Gastrocnemius medialis (tissue), 4 donors: ENCODE measurements around the gene THAP12. TPM values are rescaled to one million over a fixed set of nuclear protein-coding genes. Genes with fewer than 3 reads are reported as not detected.
"Not testable (repeated sequence)": the region's sequence is repeated elsewhere in the genome, so short reads cannot be mapped to it uniquely, and the experiment has no call there.

ENCODE experiments used
- ATAC-seq, 2 donors: fragments of 150-250 bp; one replicate each; pipeline ENCODE4 v1.9.1; 2016
- DNase-seq, 2 donors: peaks; one replicate each; pipeline ENCODE4 v3.0.0-alpha.2; 2019
- H3K27ac ChIP-seq, 4 donors: fragments of 200-600 bp; sonication (generic); 1 replicate in 1 of 4; 2 replicates in 3 of 4; pipeline ENCODE4 v1.5.1; 2016 to 2018; ENCODE audit warnings: mild to moderate bottlenecking in 2 of 4, moderate library complexity in 1 of 4
- H3K27me3 ChIP-seq, 3 donors: fragments of 200-600 bp; sonication (generic) in 2 of 3; 1 replicate in 1 of 3; 2 replicates in 2 of 3; pipeline versions ENCODE4 v1.5.1 to v1.6.0; 2016 to 2019; ENCODE audit warnings: mild to moderate bottlenecking in 1 of 3, moderate library complexity in 1 of 3
- H3K36me3 ChIP-seq, 2 donors: fragments of 200-600 bp; sonication (generic) in 1 of 2; one replicate each; pipeline ENCODE4 v1.5.1; 2017 to 2018
- H3K4me1 ChIP-seq, 2 donors: fragments of 200-600 bp; sonication (generic) in 1 of 2; one replicate each; pipeline ENCODE4 v1.5.1; 2016 to 2017; ENCODE audit warnings: mild to moderate bottlenecking in 2 of 2
- H3K4me3 ChIP-seq, 4 donors: fragments of 200-600 bp; sonication (generic) in 3 of 4; 1 replicate in 1 of 4; 2 replicates in 3 of 4; pipeline ENCODE4 v1.5.1; 2016 to 2019; ENCODE audit warnings: mild to moderate bottlenecking in 2 of 4
- H3K9me3 ChIP-seq, 3 donors: fragments of 200-600 bp; sonication (generic) in 2 of 3; 1 replicate in 1 of 3; 2 replicates in 2 of 3; pipeline ENCODE4 v1.5.1; 2016 to 2019
- POLR2A ChIP-seq, 2 donors: fragments of 450-650 bp; IDR thresholded peaks; one replicate each; pipeline ENCODE4 v1.6.1; 2017; ENCODE audit warnings: antibody characterized with exemption in 2 of 2, mild to moderate bottlenecking in 2 of 2, moderate library complexity in 2 of 2
- in situ Hi-C, 4 donors: fragments of 200-750 bp; cut with MboI; loops; one replicate each; pipeline versions ENCODE4 v1.15.0 to v1.8.0; 2017; ENCODE audit warnings: low sequenced_read_pairs in 4 of 4
- intact Hi-C: fragments of 100-400 bp; cut with DNase I; formaldehyde crosslinking; loops from one replicate; pipeline ENCODE4 v1.15.1; 2023; ENCODE audit warnings: low total_unique reads
- total RNA-seq, 4 donors: library from RNA; depleted of rRNA; stranded (reverse); fragments of >200 nt; gene quantifications; one replicate each; pipeline versions ENCODE4 v1.1.0 to v1.2.3, GENCODE V29; 2016
- TF ChIP-seq, protein P1 (sequence below), 5 experiments: fragments of 450-650 bp in 3 of 5; fragments of 200-600 bp in 2 of 5; sonication (generic) in 2 of 5; IDR thresholded peaks in 4 of 5; conservative IDR thresholded peaks in 1 of 5; 1 replicate in 4 of 5; 2 replicates in 1 of 5; pipeline ENCODE4 v1.5.1; 2016 to 2019; ENCODE audit warnings: antibody characterized with exemption in 5 of 5, mild to moderate bottlenecking in 3 of 5, moderate library complexity in 3 of 5

The THAP12 gene
- total RNA-seq, 4 donors from 2014 or later, result 24.5 to 35.3 (median 30.2) TPM

- intact Hi-C loops, result no loop called here
- ATAC-seq (no peak), DNase-seq (no peak)
- Histone ChIP-seq H3K27ac (no peak overlapping the region), H3K27me3 (no peaks in the 10 kb centered on the region), H3K4me1 (no peaks in the 10 kb centered on the region), H3K9me3 (no peaks in the 10 kb centered on the region), H3K36me3 (no peaks in the 10 kb centered on the region), H3K4me3 (no peak overlapping the region)
- in situ Hi-C loops, result no loop called here
- TF ChIP-seq, protein P1, sequence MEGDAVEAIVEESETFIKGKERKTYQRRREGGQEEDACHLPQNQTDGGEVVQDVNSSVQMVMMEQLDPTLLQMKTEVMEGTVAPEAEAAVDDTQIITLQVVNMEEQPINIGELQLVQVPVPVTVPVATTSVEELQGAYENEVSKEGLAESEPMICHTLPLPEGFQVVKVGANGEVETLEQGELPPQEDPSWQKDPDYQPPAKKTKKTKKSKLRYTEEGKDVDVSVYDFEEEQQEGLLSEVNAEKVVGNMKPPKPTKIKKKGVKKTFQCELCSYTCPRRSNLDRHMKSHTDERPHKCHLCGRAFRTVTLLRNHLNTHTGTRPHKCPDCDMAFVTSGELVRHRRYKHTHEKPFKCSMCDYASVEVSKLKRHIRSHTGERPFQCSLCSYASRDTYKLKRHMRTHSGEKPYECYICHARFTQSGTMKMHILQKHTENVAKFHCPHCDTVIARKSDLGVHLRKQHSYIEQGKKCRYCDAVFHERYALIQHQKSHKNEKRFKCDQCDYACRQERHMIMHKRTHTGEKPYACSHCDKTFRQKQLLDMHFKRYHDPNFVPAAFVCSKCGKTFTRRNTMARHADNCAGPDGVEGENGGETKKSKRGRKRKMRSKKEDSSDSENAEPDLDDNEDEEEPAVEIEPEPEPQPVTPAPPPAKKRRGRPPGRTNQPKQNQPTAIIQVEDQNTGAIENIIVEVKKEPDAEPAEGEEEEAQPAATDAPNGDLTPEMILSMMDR (IDR thresholded peaks at IDR 0.05 in 4 of 5, conservative IDR thresholded peaks at IDR 0.05 in 1 of 5), result no peak
- no peak for TF ChIP-seq POLR2A (IDR thresholded peaks at IDR 0.05)
Observed at GRCh38 chr11:76406359-76406758, 25.4 kb upstream of the THAP12 start.

DNA sequence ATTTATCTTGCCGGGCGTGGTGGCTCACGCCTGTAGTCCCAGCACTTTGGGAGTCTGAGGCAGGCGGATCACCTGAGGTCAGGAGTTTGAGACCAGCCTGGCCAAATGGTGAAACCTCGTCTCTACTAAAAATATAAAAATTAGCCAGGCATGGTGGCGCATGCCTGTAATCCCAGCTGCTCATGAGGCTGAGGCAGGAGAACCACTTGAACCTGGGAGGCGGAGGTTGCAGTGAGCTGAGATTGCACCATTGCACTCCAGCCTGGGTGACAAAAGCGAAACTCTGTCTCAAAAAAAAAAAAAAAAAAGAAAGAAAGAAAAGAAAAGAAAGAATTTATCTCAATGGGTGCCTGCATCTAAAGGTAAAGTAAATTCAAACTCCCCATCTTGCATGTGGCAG lies 20.6 kb upstream of the THAP12 start:
- H3K9me3 ChIP-seq, H3K27ac ChIP-seq, H3K4me1 ChIP-seq, intact Hi-C loops, DNase-seq, H3K4me3 ChIP-seq, in situ Hi-C loops, ATAC-seq, H3K36me3 ChIP-seq, H3K27me3 ChIP-seq: not testable (repeated sequence)

GRCh38 chr11:76400967-76401366 lies 20.0 kb upstream of the THAP12 start:
- no peak overlapping the region for H3K4me3 ChIP-seq
- H3K27ac ChIP-seq, result no peak overlapping the region
- H3K9me3 ChIP-seq, result no peaks in the 10 kb centered on the region
- DNase-seq (no peak), ATAC-seq (no peak)
- no peaks in the 10 kb centered on the region for H3K4me1 ChIP-seq
- in situ Hi-C loops, result no loop called here
- H3K36me3 ChIP-seq, result no peaks in the 10 kb centered on the region
- TF ChIP-seq, protein P1 (IDR thresholded peaks at IDR 0.05 in 4 of 5, conservative IDR thresholded peaks at IDR 0.05 in 1 of 5), result no peak
- TF ChIP-seq POLR2A (IDR thresholded peaks at IDR 0.05), result no peak
- intact Hi-C loops, result no loop called here
- H3K27me3 ChIP-seq, result no peaks in the 10 kb centered on the region

GRCh38 chr11:76397383-76397782 lies 16.5 kb upstream of the THAP12 start:
- intact Hi-C loops, result no loop called here
- DNase-seq (no peak), ATAC-seq (no peak)
- H3K4me1 ChIP-seq, result no peaks in the 10 kb centered on the region
- in situ Hi-C loops, result no loop called here
- TF ChIP-seq POLR2A (IDR thresholded peaks at IDR 0.05), result no peak
- TF ChIP-seq, protein P1 (IDR thresholded peaks at IDR 0.05 in 4 of 5, conservative IDR thresholded peaks at IDR 0.05 in 1 of 5), result no peak
- H3K27me3 ChIP-seq, result no peaks in the 10 kb centered on the region
- H3K9me3 ChIP-seq, result no peaks in the 10 kb centered on the region
- H3K36me3 ChIP-seq, result no peaks in the 10 kb centered on the region
- H3K27ac ChIP-seq, result no peak overlapping the region
- H3K4me3 ChIP-seq, result no peak overlapping the region

DNA sequence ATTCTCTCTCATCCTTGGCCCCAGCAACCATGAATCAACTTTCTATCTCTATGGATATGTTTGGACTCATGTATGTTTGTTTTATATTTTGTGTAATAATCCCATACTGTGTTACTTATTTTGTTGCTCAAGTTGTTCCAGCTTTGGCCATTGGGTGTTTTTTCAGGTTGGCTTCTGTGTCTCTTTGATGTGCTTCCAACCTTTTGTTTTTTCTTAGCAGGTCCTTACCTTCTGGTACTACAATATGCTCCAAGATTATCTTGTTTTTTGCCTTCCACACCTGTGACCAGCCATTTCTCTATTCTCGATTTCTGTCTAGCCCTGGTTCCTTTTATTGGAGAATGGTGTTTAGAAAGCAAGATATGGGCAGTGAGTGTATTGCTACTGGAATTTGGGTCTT lies 14.4 kb upstream of the THAP12 start:
- intact Hi-C loops, result no loop called here

More for the DNA sequence above, 14.4 kb upstream of the THAP12 start:
- no peaks in the 10 kb centered on the region for H3K27me3 ChIP-seq
- no peaks in the 10 kb centered on the region for H3K36me3 ChIP-seq
- in situ Hi-C loops, result no loop called here
- no peak for DNase-seq
- no peak for ATAC-seq
- peaks cover 0 to 4% of the 10 kb centered on the region in 2 donors for H3K4me1 ChIP-seq
- TF ChIP-seq POLR2A (IDR thresholded peaks at IDR 0.05), result no peak
- TF ChIP-seq, protein P1 (IDR thresholded peaks at IDR 0.05 in 4 of 5, conservative IDR thresholded peaks at IDR 0.05 in 1 of 5), result no peak
- H3K4me3 ChIP-seq, result no peak overlapping the region
- H3K27ac ChIP-seq, result no peak overlapping the region
- H3K9me3 ChIP-seq, result no peaks in the 10 kb centered on the region
